Muscle of back (tissue), 11 donors: ENCODE data around the gene CERS5. TPM values are rescaled to one million over a fixed set of nuclear protein-coding genes. Genes with fewer than 3 reads are reported as not detected.

Experiments
- DNase-seq, 3 donors: peaks; one replicate each; pipeline versions ENCODE4 v3.0.0 to v3.0.0-alpha.2; 2013
- polyA plus RNA-seq, 10 donors: library from polyadenylated mRNA; unstranded; fragments of 120-200 nt; gene quantifications; one replicate each; pipeline ENCODE4 v1.2.1, GENCODE V29; 2013; ENCODE audit not compliant: insufficient read length in 10 of 10

Gene CERS5
- polyA plus RNA-seq, 10 donors, result 31.7 to 62.3 (median 43.8) TPM

- no peak for DNase-seq
Measured at GRCh38 chr12:50081096-50081808, 85.9 kb downstream of the CERS5 start.

GRCh38 chr12:50079771-50080170 is 87.4 kb downstream of the CERS5 start:
- no peak for DNase-seq

Other genes starting within 250 kb of the CERS5 start
- gene AQP2, start 216.6 kb downstream of the CERS5 start, polyA plus RNA-seq, result under 1 TPM in 2 of 10 donors, not detected in 8; 0.05 to 0.11 TPM
- gene AQP5, start 205.5 kb downstream of the CERS5 start, polyA plus RNA-seq, result under 1 TPM; 0.22 to 0.67 (median 0.54) TPM
- under 1 TPM in 9 of 10 donors, not detected in 1; 0.08 to 0.24 (median 0.16) TPM for gene AQP6, start 194.4 kb downstream of the CERS5 start, polyA plus RNA-seq
- 10 to 100 TPM; 19.3 to 41.4 (median 28.6) TPM for gene RACGAP1, start 141.9 kb downstream of the CERS5 start, polyA plus RNA-seq
- 10 to 100 TPM in 5 of 10 donors, 1 to 10 TPM in 5; 7.7 to 15.1 (median 10.0) TPM for gene ASIC1, start 109.8 kb downstream of the CERS5 start, polyA plus RNA-seq
- gene SMARCD1, start 82.0 kb downstream of the CERS5 start, polyA plus RNA-seq, result 10 to 100 TPM; 39.8 to 72.4 (median 55.1) TPM
- gene GPD1, start 63.4 kb downstream of the CERS5 start, polyA plus RNA-seq, result 10 to 100 TPM; 17.8 to 66.4 (median 51.3) TPM
- gene COX14, start 55.1 kb downstream of the CERS5 start, polyA plus RNA-seq, result 10 to 100 TPM; 32.3 to 45.6 (median 40.0) TPM
- gene LIMA1, start 116.2 kb upstream of the CERS5 start, polyA plus RNA-seq, result 100 to 1,000 TPM in 7 of 10 donors, 10 to 100 TPM in 3; 85.3 to 150 (median 115) TPM
- gene FAM186A, start 229.2 kb upstream of the CERS5 start, polyA plus RNA-seq, result under 1 TPM; 0.09 to 0.79 (median 0.43) TPM
- gene LARP4, start 233.5 kb upstream of the CERS5 start, polyA plus RNA-seq, result 10 to 100 TPM; 19.0 to 31.5 (median 25.8) TPM